PC-3 (cell line): ENCODE data around the gene ZNF469. TPM values are rescaled to one million over a fixed set of nuclear protein-coding genes. Genes with fewer than 3 reads are reported as not detected.

ENCODE experiments used
- ATAC-seq: fragments of 200-7000 bp; cut with Tn5 transposase; 2 replicates; pipeline ENCODE4 v1.9.1; 2020; ENCODE audit warnings: mild to moderate bottlenecking, moderate library complexity
- BruUV-seq: library from RNA; stranded (reverse); fragments of 400-500 nt; replicated peaks from 2 replicates; lab custom pipeline; 2021; lab: Mats Ljungman, UMichigan
- CTCF ChIA-PET: fragments of 300-600 bp; sonication (Branson Sonifier 250); formaldehyde crosslinking; loops from one replicate; lab custom pipeline; 2022; ENCODE audit warnings: antibody characterized with exemption; lab: Charles Lee
- POLR2A ChIA-PET: fragments of 300-600 bp; sonication (Branson Sonifier 250); formaldehyde crosslinking; loops from one replicate; lab custom pipeline; 2022; ENCODE audit warnings: antibody characterized with exemption; ENCODE audit not compliant: unreplicated experiment; lab: Charles Lee
- DNase-seq: peaks from one replicate; pipeline ENCODE4 v3.0.0-alpha.2; 2015
- H2AFZ ChIP-seq: fragments of 300-600 bp; sonication (generic); 2 replicates; pipeline ENCODE4 v1.6.0; 2016; ENCODE audit warnings: antibody characterized with exemption, low read length
- H3F3A ChIP-seq: fragments of 300-600 bp; sonication (generic); one replicate; pipeline ENCODE4 v1.6.0; 2017; ENCODE audit warnings: antibody characterized with exemption, low read length, control low read depth, mild to moderate bottlenecking; ENCODE audit not compliant: unreplicated experiment
- H3K27ac ChIP-seq: fragments of 300-600 bp; sonication (generic); 2 replicates; pipeline ENCODE4 v1.5.1; 2016; ENCODE audit warnings: mild to moderate bottlenecking, low read length
- H3K27me3 ChIP-seq: fragments of 300-600 bp; sonication (generic); 2 replicates; pipeline ENCODE4 v1.6.1; 2016; ENCODE audit warnings: low read length, mixed read lengths
- H3K36me3 ChIP-seq: fragments of 300-600 bp; sonication (generic); 2 replicates; pipeline ENCODE4 v1.6.1; 2016; ENCODE audit warnings: low read depth, mixed run types, low read length, mixed read lengths
- H3K4me1 ChIP-seq: fragments of 300-600 bp; sonication (generic); 2 replicates; pipeline ENCODE4 v1.5.1; 2016; ENCODE audit warnings: low read length; ENCODE audit not compliant: insufficient read depth
- H3K4me2 ChIP-seq: fragments of 300-600 bp; sonication (generic); 2 replicates; pipeline ENCODE4 v1.6.0; 2016; ENCODE audit warnings: low read length
- H3K4me3 ChIP-seq: fragments of 300-600 bp; sonication (generic); 2 replicates; pipeline ENCODE4 v1.5.1; 2016; ENCODE audit warnings: mild to moderate bottlenecking, low read length, mixed read lengths
- H3K79me2 ChIP-seq: fragments of 300-600 bp; sonication (generic); 2 replicates; pipeline ENCODE4 v1.6.1; 2017; ENCODE audit warnings: low read length, mixed read lengths
- H3K9ac ChIP-seq: fragments of 300-600 bp; sonication (generic); 2 replicates; pipeline ENCODE4 v1.6.0; 2016; ENCODE audit warnings: mild to moderate bottlenecking, low read length
- H3K9me2 ChIP-seq: fragments of 300-600 bp; sonication (generic); replicated peaks from 2 replicates; pipeline ENCODE4 v1.6.1; 2016; ENCODE audit warnings: mixed run types, low read length, mixed read lengths
- H3K9me3 ChIP-seq: fragments of 300-600 bp; sonication (generic); 2 replicates; pipeline ENCODE4 v1.6.1; 2016; ENCODE audit warnings: low read length, mixed read lengths
- H4K20me1 ChIP-seq: fragments of 300-600 bp; sonication (generic); 2 replicates; pipeline ENCODE4 v1.6.1; 2016; ENCODE audit warnings: low read length, mixed read lengths
- CTCF ChIP-seq: fragments of 300-600 bp; sonication (generic); conservative IDR thresholded peaks from 2 replicates; pipeline ENCODE4 v1.5.1; 2017; ENCODE audit warnings: antibody characterized with exemption, low read depth, mild to moderate bottlenecking, low read length
- EZH2 ChIP-seq: fragments of 300-600 bp; sonication (generic); IDR thresholded peaks from one replicate; pipeline ENCODE4 v1.6.1; 2017; ENCODE audit warnings: antibody characterized with exemption, mild to moderate bottlenecking, low read length; ENCODE audit not compliant: unreplicated experiment
- EZH2phosphoT487 ChIP-seq: fragments of 300-600 bp; sonication (generic); IDR thresholded peaks from 2 replicates; pipeline ENCODE4 v1.6.1; 2018; ENCODE audit warnings: mild to moderate bottlenecking, antibody characterized with exemption, low read length, borderline replicate concordance
- intact Hi-C: fragments of 100-400 bp; cut with micrococcal nuclease; formaldehyde crosslinking; loops from 2 replicates; pipeline ENCODE4 v1.9.0; 2023
- total RNA-seq: library from RNA; depleted of rRNA; stranded (reverse); fragments of >200 nt; gene quantifications from 2 replicates; pipeline ENCODE4 v1.2.3, GENCODE V29; 2014

ZNF469 gene
- total RNA-seq, 1 experiment from 2014 or later = 3.1 TPM

- Histone ChIP-seq H3K36me3 (no peaks in the 10 kb centered on the region), H3F3A (no peaks in the 10 kb centered on the region), H3K27ac (no peak overlapping the region), H3K4me3 (no peak overlapping the region), H3K4me2 (no peak overlapping the region), H3K9me3 (no peaks in the 10 kb centered on the region), H4K20me1 (no peaks in the 10 kb centered on the region), H3K79me2 (no peaks in the 10 kb centered on the region), H3K27me3 (no peaks in the 10 kb centered on the region), H3K9ac (no peak overlapping the region), H3K4me1 (no peaks in the 10 kb centered on the region), H2AFZ (no peak overlapping the region), H3K9me2 (no peaks in the 10 kb centered on the region)
- DNase-seq (no peak), ATAC-seq (no peak)
- intact Hi-C loops = no loop called here
- ChIA-PET CTCF (no interaction called here), POLR2A (no interaction called here)
- no peak for TF ChIP-seq CTCF
- no peak for TF ChIP-seq EZH2phosphoT487
- TF ChIP-seq EZH2 = no peak
- BruUV-seq = no TSS peak
Measured at GRCh38 chr16:88412766-88413165, 30.0 kb downstream of the ZNF469 start.

- Histone ChIP-seq H3K27me3 (no peaks in the 10 kb centered on the region), H3K4me3 (no peak overlapping the region), H3F3A (no peaks in the 10 kb centered on the region), H3K9me3 (no peaks in the 10 kb centered on the region), H4K20me1 (no peaks in the 10 kb centered on the region), H3K27ac (no peak overlapping the region), H2AFZ (no peak overlapping the region), H3K4me2 (no peak overlapping the region), H3K79me2 (no peaks in the 10 kb centered on the region), H3K9ac (no peak overlapping the region), H3K9me2 (no peaks in the 10 kb centered on the region), H3K36me3 (no peaks in the 10 kb centered on the region), H3K4me1 (no peaks in the 10 kb centered on the region)
- no peak for TF ChIP-seq EZH2
- TF ChIP-seq CTCF = no peak
- TF ChIP-seq EZH2phosphoT487 = no peak
- no TSS peak for BruUV-seq
- DNase-seq = no peak
- intact Hi-C loops = no loop called here
- ATAC-seq = no peak
- CTCF ChIA-PET = no interaction called here
- POLR2A ChIA-PET = no interaction called here
Measured at GRCh38 chr16:88413231-88413630, 30.5 kb downstream of the ZNF469 start.

GRCh38 chr16:88413631-88414030 lies 30.9 kb downstream of the ZNF469 start:
- Histone ChIP-seq H3K27me3 (no peaks in the 10 kb centered on the region), H3K36me3 (no peaks in the 10 kb centered on the region), H4K20me1 (no peaks in the 10 kb centered on the region), H3K27ac (no peak overlapping the region), H3K9me2 (no peaks in the 10 kb centered on the region), H2AFZ (no peak overlapping the region), H3K4me1 (no peaks in the 10 kb centered on the region), H3F3A (no peaks in the 10 kb centered on the region), H3K4me2 (no peak overlapping the region), H3K9ac (no peak overlapping the region), H3K9me3 (no peaks in the 10 kb centered on the region), H3K79me2 (no peaks in the 10 kb centered on the region), H3K4me3 (no peak overlapping the region)
- DNase-seq (no peak), ATAC-seq (no peak)
- intact Hi-C loops = no loop called here
- POLR2A ChIA-PET = no interaction called here
- CTCF ChIA-PET = no interaction called here
- no TSS peak for BruUV-seq
- TF ChIP-seq CTCF (no peak), EZH2phosphoT487 (no peak), EZH2 (no peak)
